Activated CD4-positive, alpha-beta T cell treated with anti-CD3 and anti-CD28 coated beads, Interleukin-2, amount 10 ng/mL, durations not matched to agents 24 days and 14 days (primary cell): ENCODE measurements around the gene SRP72. TPM values are rescaled to one million over a fixed set of nuclear protein-coding genes. Genes with fewer than 3 reads are reported as not detected.
"Not testable (repeated sequence)": the region's sequence is repeated elsewhere in the genome, so short reads cannot be mapped to it uniquely, and the experiment has no call there.

ENCODE experiments used
- DNase-seq: peaks from one replicate; pipeline ENCODE4 v3.0.0; 2022
- H3K27ac Mint-ChIP-seq: one replicate; pipeline ENCODE4 v1.8.0; 2022; ENCODE audit warnings: mild to moderate bottlenecking, mixed read lengths
- H3K27me3 Mint-ChIP-seq: one replicate; pipeline ENCODE4 v1.8.0; 2022; ENCODE audit warnings: mixed read lengths
- H3K36me3 Mint-ChIP-seq: one replicate; pipeline ENCODE4 v1.8.0; 2022; ENCODE audit warnings: low read depth, mild to moderate bottlenecking, mixed read lengths
- H3K4me1 Mint-ChIP-seq: one replicate; pipeline ENCODE4 v1.8.0; 2021; ENCODE audit warnings: mixed read lengths
- H3K4me3 Mint-ChIP-seq: one replicate; pipeline ENCODE4 v1.8.0; 2022; ENCODE audit warnings: mild to moderate bottlenecking, moderate library complexity, mixed read lengths
- H3K9me3 Mint-ChIP-seq: one replicate; pipeline ENCODE4 v1.8.0; 2021; ENCODE audit warnings: mixed read lengths
- intact Hi-C: fragments of 100-400 bp; cut with micrococcal nuclease; formaldehyde crosslinking; loops from one replicate; pipeline ENCODE4 v1.15.1; 2023
- total RNA-seq: library from RNA; stranded (reverse); gene quantifications from 2 replicates; pipeline ENCODE4 v1.2.3, GENCODE V29; 2022

SRP72 gene
- total RNA-seq, 1 donor from 2014 or later: 202 TPM

GRCh38 chr4:56444719-56445118 lies 22.7 kb upstream of the SRP72 start:
- Mint-ChIP-seq H3K4me3 (no peak overlapping the region), H3K36me3 (peaks cover 72% of the 10 kb centered on the region), H3K27ac (no peak overlapping the region), H3K4me1 (peaks cover 44% of the 10 kb centered on the region), H3K27me3 (no peaks in the 10 kb centered on the region), H3K9me3 (peaks cover 6% of the 10 kb centered on the region)
- intact Hi-C loops: no loop called here
- no peak for DNase-seq

- no peak for DNase-seq
- Mint-ChIP-seq H3K4me3 (no peak overlapping the region), H3K4me1 (peaks cover 37% of the 10 kb centered on the region), H3K27me3 (no peaks in the 10 kb centered on the region), H3K27ac (no peak overlapping the region), H3K9me3 (peaks cover 6% of the 10 kb centered on the region), H3K36me3 (peaks cover 75% of the 10 kb centered on the region)
- intact Hi-C loops: no loop called here
Observed at GRCh38 chr4:56445699-56446098, 21.7 kb upstream of the SRP72 start.

GRCh38 chr4:56448301-56448700 lies 19.1 kb upstream of the SRP72 start:
- H3K9me3 Mint-ChIP-seq: peaks cover 6% of the 10 kb centered on the region
- intact Hi-C loops: no loop called here
- no peak overlapping the region for H3K4me3 Mint-ChIP-seq
- peaks cover 24% of the 10 kb centered on the region for H3K4me1 Mint-ChIP-seq
- no peak overlapping the region for H3K27ac Mint-ChIP-seq
- H3K36me3 Mint-ChIP-seq: peaks cover 77% of the 10 kb centered on the region
- DNase-seq: no peak
- H3K27me3 Mint-ChIP-seq: no peaks in the 10 kb centered on the region

- intact Hi-C loops, H3K4me3 Mint-ChIP-seq, H3K27ac Mint-ChIP-seq, H3K9me3 Mint-ChIP-seq, H3K27me3 Mint-ChIP-seq, DNase-seq: not testable (repeated sequence)
- H3K4me1 Mint-ChIP-seq: peaks cover 20% of the 10 kb centered on the region
- peaks cover 80% of the 10 kb centered on the region for H3K36me3 Mint-ChIP-seq
Observed at GRCh38 chr4:56449475-56449874, 17.9 kb upstream of the SRP72 start.

GRCh38 chr4:56450342-56450741 lies 17.1 kb upstream of the SRP72 start:
- Mint-ChIP-seq H3K4me3 (no peak overlapping the region), H3K27me3 (no peaks in the 10 kb centered on the region), H3K36me3 (peaks cover 82% of the 10 kb centered on the region), H3K4me1 (peaks cover 14% of the 10 kb centered on the region), H3K27ac (no peak overlapping the region), H3K9me3 (peaks cover 6% of the 10 kb centered on the region)
- DNase-seq: no peak
- intact Hi-C loops: loop anchor here (2.0 kb wide), 1 partner anchor 14 kb away; the partner anchor contains the start of gene PAICS

GRCh38 chr4:56460085-56460484 lies 7.3 kb upstream of the SRP72 start:
- peaks cover 74% of the 10 kb centered on the region for H3K36me3 Mint-ChIP-seq
- H3K27ac Mint-ChIP-seq: peak overlapping the region; percentile 58
- intact Hi-C loops: loop anchor here (10.0 kb wide), 1 partner anchor 195 kb away; no protein-coding TSS in a partner anchor
- no peak for DNase-seq
- H3K4me1 Mint-ChIP-seq: peaks cover 20% of the 10 kb centered on the region
- H3K27me3 Mint-ChIP-seq: no peaks in the 10 kb centered on the region
- H3K9me3 Mint-ChIP-seq: no peaks in the 10 kb centered on the region
- no peak overlapping the region for H3K4me3 Mint-ChIP-seq

- no peaks in the 10 kb centered on the region for H3K9me3 Mint-ChIP-seq
- DNase-seq: no peak
- no peak overlapping the region for H3K27ac Mint-ChIP-seq
- H3K27me3 Mint-ChIP-seq: no peaks in the 10 kb centered on the region
- no peak overlapping the region for H3K4me3 Mint-ChIP-seq
- peaks cover 63% of the 10 kb centered on the region for H3K36me3 Mint-ChIP-seq
- intact Hi-C loops: loop anchor here (10.0 kb wide), 1 partner anchor 193 kb away; no protein-coding TSS in a partner anchor
- H3K4me1 Mint-ChIP-seq: peaks cover 33% of the 10 kb centered on the region
Observed at GRCh38 chr4:56462157-56462556, 5.3 kb upstream of the SRP72 start.

- H3K27ac Mint-ChIP-seq: no peak overlapping the region
- peaks cover 58% of the 10 kb centered on the region for H3K36me3 Mint-ChIP-seq
- H3K4me1 Mint-ChIP-seq: peaks cover 42% of the 10 kb centered on the region
- no peaks in the 10 kb centered on the region for H3K27me3 Mint-ChIP-seq
- DNase-seq: no peak
- no peak overlapping the region for H3K4me3 Mint-ChIP-seq
- H3K9me3 Mint-ChIP-seq: no peaks in the 10 kb centered on the region
- intact Hi-C loops: loop anchor here (10.0 kb wide), 1 partner anchor 191 kb away; no protein-coding TSS in a partner anchor
Observed at GRCh38 chr4:56463711-56464110, 3.7 kb upstream of the SRP72 start.

GRCh38 chr4:56464581-56464980 lies 2.8 kb upstream of the SRP72 start:
- Mint-ChIP-seq H3K9me3 (no peaks in the 10 kb centered on the region), H3K27me3 (no peaks in the 10 kb centered on the region), H3K4me1 (peaks cover 48% of the 10 kb centered on the region), H3K27ac (peak overlapping the region; percentile 18), H3K36me3 (peaks cover 51% of the 10 kb centered on the region), H3K4me3 (no peak overlapping the region)
- no peak for DNase-seq
- intact Hi-C loops: loop anchor here (10.0 kb wide), 1 partner anchor 190 kb away; no protein-coding TSS in a partner anchor

- Mint-ChIP-seq H3K27ac (peak overlapping the region; percentile 95), H3K36me3 (peaks cover 49% of the 10 kb centered on the region), H3K9me3 (no peaks in the 10 kb centered on the region), H3K4me1 (peaks cover 52% of the 10 kb centered on the region), H3K27me3 (no peaks in the 10 kb centered on the region), H3K4me3 (peak overlapping the region; percentile 94)
- intact Hi-C loops: loop anchor here (2.0 to 10.0 kb wide), 5 partner anchors 189 to 611 kb away; partner anchors contain the start of genes CEP135 and NOA1
- no peak for DNase-seq
Observed at GRCh38 chr4:56465599-56466295, 1.7 kb upstream of the SRP72 start.

GRCh38 chr4:56466296-56466761 lies 1.1 kb upstream of the SRP72 start:
- peak overlapping the region; percentile 94 for H3K4me3 Mint-ChIP-seq
- not testable (repeated sequence) for H3K9me3 Mint-ChIP-seq, H3K27me3 Mint-ChIP-seq
- peak overlapping the region; percentile 95 for H3K27ac Mint-ChIP-seq
- DNase-seq: peak; percentile 69
- peaks cover 52% of the 10 kb centered on the region for H3K4me1 Mint-ChIP-seq
- intact Hi-C loops: loop anchor here (2.0 to 10.0 kb wide), 5 partner anchors 188 to 612 kb away; partner anchors contain the start of genes CEP135 and NOA1
- peaks cover 49% of the 10 kb centered on the region for H3K36me3 Mint-ChIP-seq

GRCh38 chr4:56466910-56467283 lies 520 bp upstream of the SRP72 start:
- Mint-ChIP-seq H3K4me3 (peak overlapping the region; percentile 94), H3K4me1 (peaks cover 50% of the 10 kb centered on the region), H3K9me3 (no peaks in the 10 kb centered on the region), H3K27ac (peak overlapping the region; percentile 95), H3K27me3 (no peaks in the 10 kb centered on the region), H3K36me3 (peaks cover 51% of the 10 kb centered on the region)
- intact Hi-C loops: loop anchor here (1.0 to 10.0 kb wide), 8 partner anchors 32 to 612 kb away; partner anchors contain the start of genes AASDH, CEP135, NOA1 and PPAT
- peak; percentile 64 for DNase-seq

- peaks cover 45% of the 10 kb centered on the region for H3K4me1 Mint-ChIP-seq
Observed at GRCh38 chr4:56468097-56468422, 643 bp downstream of the SRP72 start.

GRCh38 chr4:56469489-56470210 lies 2.2 kb downstream of the SRP72 start:
- intact Hi-C loops: loop anchor here (10.0 kb wide), 1 partner anchor 185 kb away; no protein-coding TSS in a partner anchor
- H3K27me3 Mint-ChIP-seq: no peaks in the 10 kb centered on the region
- H3K4me3 Mint-ChIP-seq: peak overlapping the region; percentile 94
- peak overlapping the region; percentile 62 for H3K27ac Mint-ChIP-seq
- no peaks in the 10 kb centered on the region for H3K9me3 Mint-ChIP-seq
- H3K4me1 Mint-ChIP-seq: peaks cover 40% of the 10 kb centered on the region
- DNase-seq: no peak
- H3K36me3 Mint-ChIP-seq: peaks cover 52% of the 10 kb centered on the region

More at GRCh38 chr4:56468097-56468422, 643 bp downstream of the SRP72 start:
- H3K27me3 Mint-ChIP-seq: no peaks in the 10 kb centered on the region
- H3K27ac Mint-ChIP-seq: peak overlapping the region; percentile 93
- intact Hi-C loops: loop anchor here (10.0 kb wide), 1 partner anchor 187 kb away; no protein-coding TSS in a partner anchor
- H3K9me3 Mint-ChIP-seq: no peaks in the 10 kb centered on the region
- H3K4me3 Mint-ChIP-seq: peak overlapping the region; percentile 94
- peaks cover 48% of the 10 kb centered on the region for H3K36me3 Mint-ChIP-seq
- no peak for DNase-seq
